ENCODE results near the gene TMEM187. TPM values are rescaled to one million over a fixed set of nuclear protein-coding genes. Genes with fewer than 3 reads are reported as not detected.

The TMEM187 gene
- total RNA-seq, 4 donors from 2014 or later, result 1.5 to 9.5 (median 5.4) TPM

- H3K4me1 ChIP-seq, result peaks cover 0 to 85% (median 0%) of the 10 kb centered on the region in 3 donors
- H3K4me3 ChIP-seq, result peak overlapping the region in 1 of 2 donors; percentile 44
- peak overlapping the region in 3 of 4 donors; percentile 83 to 89 (median 86) for H3K27ac ChIP-seq
- H3K27me3 ChIP-seq, result no peaks in the 10 kb centered on the region
- H3K9me3 ChIP-seq, result no peaks in the 10 kb centered on the region
- H3K36me3 ChIP-seq, result peaks cover 0 to 69% of the 10 kb centered on the region in 2 donors
- no peak for ATAC-seq
- WGBS, 2 donors (ENCODE audit: low coverage in 1 of 2), result 80% methylated on average over 1 of the region's 28 CpGs; no CpG with 5 or more reads in 1 of the 2 donors
- no peak for TF ChIP-seq POLR2A (IDR thresholded peaks at IDR 0.05)
- no peak for TF ChIP-seq POLR2AphosphoS5 (IDR thresholded peaks at IDR 0.05)
- TF ChIP-seq CTCF (IDR thresholded peaks at IDR 0.05), result no peak
- TF ChIP-seq EP300 (IDR thresholded peaks at IDR 0.05), result no peak
These were observed 20.7 kb upstream of the TMEM187 start for GRCh38 chrX:153951683-153952372.

GRCh38 chrX:153952373-153953026 is 20.1 kb upstream of the TMEM187 start:
- H3K27ac ChIP-seq, result peak overlapping the region; percentile 83 to 90 (median 88)
- H3K4me1 ChIP-seq, result peaks cover 0 to 78% (median 0%) of the 10 kb centered on the region in 3 donors
- H3K27me3 ChIP-seq, result no peaks in the 10 kb centered on the region
- TF ChIP-seq POLR2AphosphoS5 (IDR thresholded peaks at IDR 0.05) (no peak), POLR2A (IDR thresholded peaks at IDR 0.05) (no peak), EP300 (IDR thresholded peaks at IDR 0.05) (no peak), CTCF (IDR thresholded peaks at IDR 0.05) (no peak)
- peaks cover 0 to 76% of the 10 kb centered on the region in 2 donors for H3K36me3 ChIP-seq
- peak overlapping the region in 1 of 2 donors; percentile 44 for H3K4me3 ChIP-seq
- WGBS, 2 donors (ENCODE audit: low coverage in 1 of 2), result no CpG with 5 or more reads among the region's 32 CpGs
- H3K9me3 ChIP-seq, result no peaks in the 10 kb centered on the region
- ATAC-seq, result no peak

GRCh38 chrX:153953342-153953830 is 19.2 kb upstream of the TMEM187 start:
- Histone ChIP-seq H3K4me1 (peaks cover 0 to 69% (median 0%) of the 10 kb centered on the region in 3 donors), H3K27ac (peak overlapping the region; percentile 83 to 90 (median 88)), H3K36me3 (peaks cover 0 to 84% of the 10 kb centered on the region in 2 donors), H3K4me3 (peak overlapping the region; percentile 23 to 44), H3K9me3 (no peaks in the 10 kb centered on the region), H3K27me3 (no peaks in the 10 kb centered on the region)
- TF ChIP-seq POLR2A (IDR thresholded peaks at IDR 0.05), result peak in 1 of 2 donors; percentile 21
- TF ChIP-seq CTCF (IDR thresholded peaks at IDR 0.05), result peak in 3 of 4 experiments; percentile 95 to 98 (median 97)
- no peak for TF ChIP-seq EP300 (IDR thresholded peaks at IDR 0.05)
- TF ChIP-seq POLR2AphosphoS5 (IDR thresholded peaks at IDR 0.05), result peak; percentile 53
- 50% methylated on average over 2 of the region's 33 CpGs; no CpG with 5 or more reads in 1 of the 2 donors for WGBS, 2 donors (ENCODE audit: low coverage in 1 of 2)
- peak; percentile 81 for ATAC-seq

- peak in 1 of 4 experiments; percentile 3 for TF ChIP-seq CTCF (IDR thresholded peaks at IDR 0.05)
- no peak for TF ChIP-seq POLR2A (IDR thresholded peaks at IDR 0.05)
- TF ChIP-seq POLR2AphosphoS5 (IDR thresholded peaks at IDR 0.05), result no peak
- no peak for TF ChIP-seq EP300 (IDR thresholded peaks at IDR 0.05)
- H3K4me1 ChIP-seq, result peaks cover 0 to 63% (median 0%) of the 10 kb centered on the region in 3 donors
- peak overlapping the region; percentile 83 to 90 (median 88) for H3K27ac ChIP-seq
- WGBS, 2 donors (ENCODE audit: low coverage in 1 of 2), result 45% methylated on average over 7 of the region's 33 CpGs; no CpG with 5 or more reads in 1 of the 2 donors
- no peaks in the 10 kb centered on the region for H3K27me3 ChIP-seq
- H3K4me3 ChIP-seq, result peak overlapping the region; percentile 23 to 44
- peaks cover 0 to 91% of the 10 kb centered on the region in 2 donors for H3K36me3 ChIP-seq
- no peaks in the 10 kb centered on the region for H3K9me3 ChIP-seq
- ATAC-seq, result no peak
These were observed 18.5 kb upstream of the TMEM187 start for GRCh38 chrX:153953892-153954557.
